ENCODE measurements around the gene RAPGEF4. TPM values are rescaled to one million over a fixed set of nuclear protein-coding genes. Genes with fewer than 3 reads are reported as not detected.
"Not testable (repeated sequence)": the region's sequence is repeated elsewhere in the genome, so short reads cannot be mapped to it uniquely, and the experiment has no call there.

Gene RAPGEF4
- total and polyA plus RNA-seq, 4 donors: 6.4 to 33.5 (median 8.6) TPM

GRCh38 chr2:172792711-172793110 is 57.1 kb downstream of the RAPGEF4 start:
- Histone ChIP-seq H3K27ac (ENCODE audit: low read depth in 1 of 2, low read length in 1 of 2) (no peak overlapping the region), H3K9ac (ENCODE audit: insufficient read depth in 1 of 2, low read length in 2 of 2) (no peak overlapping the region), H3K27me3 (ENCODE audit: control insufficient read depth in 3 of 3, insufficient read depth in 3 of 3, low read length in 2 of 3) (no peaks in the 10 kb centered on the region), H3K4me3 (no peak overlapping the region), H3K4me1 (ENCODE audit: control insufficient read depth in 5 of 5, insufficient read depth in 5 of 5, low read length in 5 of 5) (no peaks in the 10 kb centered on the region), H3K36me3 (ENCODE audit: control insufficient read depth in 4 of 4, insufficient read depth in 4 of 4, low read length in 4 of 4) (no peaks in the 10 kb centered on the region), H3K9me3 (ENCODE audit: control insufficient read depth in 4 of 4, insufficient read depth in 3 of 4, low read length in 3 of 4) (no peaks in the 10 kb centered on the region)
- ATAC-seq (ENCODE audit: insufficient read depth, low FRiP score) (no peak), DNase-seq (no peak)
- TF ChIP-seq CTCF (IDR thresholded peaks at IDR 0.05; ENCODE audit: control extremely low read depth, extremely low read depth): no peak

- not testable (repeated sequence) for H3K9me3 ChIP-seq (ENCODE audit: control insufficient read depth in 4 of 4, insufficient read depth in 3 of 4, low read length in 3 of 4); H3K36me3 ChIP-seq (ENCODE audit: control insufficient read depth in 4 of 4, insufficient read depth in 4 of 4, low read length in 4 of 4); DNase-seq; H3K9ac ChIP-seq (ENCODE audit: insufficient read depth in 1 of 2, low read length in 2 of 2); H3K4me3 ChIP-seq; H3K4me1 ChIP-seq (ENCODE audit: control insufficient read depth in 5 of 5, insufficient read depth in 5 of 5, low read length in 5 of 5); H3K27ac ChIP-seq (ENCODE audit: low read depth in 1 of 2, low read length in 1 of 2); H3K27me3 ChIP-seq (ENCODE audit: control insufficient read depth in 3 of 3, insufficient read depth in 3 of 3, low read length in 2 of 3); ATAC-seq (ENCODE audit: insufficient read depth, low FRiP score)
- WGBS, 2 donors: 86 to 91% methylated on average over 1 of the region's 1 CpG
Observed at GRCh38 chr2:172803308-172803707, 67.7 kb downstream of the RAPGEF4 start.

GRCh38 chr2:172804423-172804822 is 68.8 kb downstream of the RAPGEF4 start:
- Histone ChIP-seq H3K9ac (ENCODE audit: insufficient read depth in 1 of 2, low read length in 2 of 2) (no peak overlapping the region), H3K27ac (ENCODE audit: low read depth in 1 of 2, low read length in 1 of 2) (no peak overlapping the region), H3K4me1 (ENCODE audit: control insufficient read depth in 5 of 5, insufficient read depth in 5 of 5, low read length in 5 of 5) (no peaks in the 10 kb centered on the region), H3K4me3 (no peak overlapping the region), H3K9me3 (ENCODE audit: control insufficient read depth in 4 of 4, insufficient read depth in 3 of 4, low read length in 3 of 4) (peaks cover 0 to 6% (median 0%) of the 10 kb centered on the region in 4 donors), H3K36me3 (ENCODE audit: control insufficient read depth in 4 of 4, insufficient read depth in 4 of 4, low read length in 4 of 4) (no peaks in the 10 kb centered on the region), H3K27me3 (ENCODE audit: control insufficient read depth in 3 of 3, insufficient read depth in 3 of 3, low read length in 2 of 3) (peaks cover 0 to 4% (median 0%) of the 10 kb centered on the region in 3 donors)
- no peak for TF ChIP-seq CTCF (IDR thresholded peaks at IDR 0.05; ENCODE audit: control extremely low read depth, extremely low read depth)
- WGBS, 2 donors: 87 to 96% methylated on average over 4 of the region's 4 CpGs
- DNase-seq (no peak), ATAC-seq (ENCODE audit: insufficient read depth, low FRiP score) (no peak)

DNA sequence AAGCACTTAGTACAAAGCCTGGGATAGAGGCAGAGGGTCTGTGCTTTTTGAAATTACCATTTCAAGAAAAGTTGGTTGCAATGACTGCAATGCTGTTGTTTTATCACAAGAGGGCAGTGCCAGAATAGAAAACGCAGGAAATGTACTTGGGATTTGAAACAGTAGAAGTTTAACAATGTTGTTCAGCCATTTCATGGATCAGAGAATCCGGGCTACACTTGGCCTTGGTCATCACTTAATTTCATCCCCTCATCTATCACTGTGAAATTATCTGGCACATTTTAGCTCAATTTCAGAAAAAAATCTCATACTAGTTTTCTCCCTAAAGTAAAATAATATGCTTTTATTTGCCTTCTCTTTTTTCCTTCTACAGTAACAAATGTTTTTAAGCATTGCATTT is 70.8 kb downstream of the RAPGEF4 start:
- 4% methylated on average over 2 of the region's 2 CpGs for WGBS, 2 donors
- Histone ChIP-seq H3K27me3 (ENCODE audit: control insufficient read depth in 3 of 3, insufficient read depth in 3 of 3, low read length in 2 of 3) (peaks cover 0 to 7% (median 0%) of the 10 kb centered on the region in 3 donors), H3K36me3 (ENCODE audit: control insufficient read depth in 4 of 4, insufficient read depth in 4 of 4, low read length in 4 of 4) (no peaks in the 10 kb centered on the region), H3K27ac (ENCODE audit: low read depth in 1 of 2, low read length in 1 of 2) (no peak overlapping the region), H3K4me1 (ENCODE audit: control insufficient read depth in 5 of 5, insufficient read depth in 5 of 5, low read length in 5 of 5) (no peaks in the 10 kb centered on the region), H3K9me3 (ENCODE audit: control insufficient read depth in 4 of 4, insufficient read depth in 3 of 4, low read length in 3 of 4) (peaks cover 0 to 6% (median 0%) of the 10 kb centered on the region in 4 donors), H3K9ac (ENCODE audit: insufficient read depth in 1 of 2, low read length in 2 of 2) (no peak overlapping the region), H3K4me3 (no peak overlapping the region)
- peak; percentile 78 for TF ChIP-seq CTCF (IDR thresholded peaks at IDR 0.05; ENCODE audit: control extremely low read depth, extremely low read depth)
- DNase-seq: peak; percentile 27 to 77 (median 74)
- ATAC-seq (ENCODE audit: insufficient read depth, low FRiP score): no peak
